HG03064 (cell line): Measurements from ENCODE around the gene ADGRL2.

Experiments
- ATAC-seq: cut with Tn5 transposase; IDR thresholded peaks from one replicate; pipeline ENCODE4 v1.9.1; 2021; ENCODE audit warnings: low read depth; ENCODE audit not compliant: unreplicated experiment

Gene ADGRL2

GRCh38 chr1:81974222-81974841 is 173.6 kb downstream of the ADGRL2 start:
- no peak for ATAC-seq

GRCh38 chr1:81974883-81975555 is 174.3 kb downstream of the ADGRL2 start:
- no peak for ATAC-seq

- ATAC-seq = no peak
Observed at GRCh38 chr1:81976539-81976938, 175.8 kb downstream of the ADGRL2 start.

- no peak for ATAC-seq
Observed at GRCh38 chr1:81978945-81979344, 178.2 kb downstream of the ADGRL2 start.

- ATAC-seq = no peak
Observed at GRCh38 chr1:81982523-81982922, 181.8 kb downstream of the ADGRL2 start.

- ATAC-seq = no peak
Observed at GRCh38 chr1:81989524-81989923, 188.8 kb downstream of the ADGRL2 start.

- no peak for ATAC-seq
Observed at GRCh38 chr1:81990241-81990640, 189.5 kb downstream of the ADGRL2 start.

GRCh38 chr1:81998165-81998564 is 197.4 kb downstream of the ADGRL2 start:
- ATAC-seq = no peak

- ATAC-seq = no peak
Observed at GRCh38 chr1:81999364-81999763, 198.6 kb downstream of the ADGRL2 start.

GRCh38 chr1:82000221-82000620 is 199.5 kb downstream of the ADGRL2 start:
- no peak for ATAC-seq

- no peak for ATAC-seq
Observed at GRCh38 chr1:82001345-82001744, 200.6 kb downstream of the ADGRL2 start.

- ATAC-seq = no peak
Observed at GRCh38 chr1:82007804-82008203, 207.1 kb downstream of the ADGRL2 start.

GRCh38 chr1:82013702-82014101 is 213.0 kb downstream of the ADGRL2 start:
- no peak for ATAC-seq

- ATAC-seq = no peak
Observed at GRCh38 chr1:82015444-82015843, 214.7 kb downstream of the ADGRL2 start.

- no peak for ATAC-seq
Observed at GRCh38 chr1:82018319-82018718, 217.6 kb downstream of the ADGRL2 start.

GRCh38 chr1:82019508-82019907 is 218.8 kb downstream of the ADGRL2 start:
- ATAC-seq = no peak

GRCh38 chr1:82030830-82031229 is 230.1 kb downstream of the ADGRL2 start:
- ATAC-seq = no peak

- no peak for ATAC-seq
Observed at GRCh38 chr1:82032068-82032467, 231.3 kb downstream of the ADGRL2 start.

- ATAC-seq = no peak
Observed at GRCh38 chr1:82034812-82035211, 234.1 kb downstream of the ADGRL2 start.
